ENCODE data around the gene VILL.
"Not testable (repeated sequence)": the region's sequence is repeated elsewhere in the genome, so short reads cannot be mapped to it uniquely, and the experiment has no call there.

VILL gene

GRCh38 chr3:38017445-38018295 lies 27.1 kb downstream of the VILL start:
- DNase-seq (ENCODE audit: low read depth), result no peak

GRCh38 chr3:38018296-38019266 lies 28.0 kb downstream of the VILL start:
- no peak for DNase-seq (ENCODE audit: low read depth)

- DNase-seq (ENCODE audit: low read depth), result no peak
Measured at GRCh38 chr3:38019658-38020341, 29.2 kb downstream of the VILL start.

- DNase-seq (ENCODE audit: low read depth), result no peak
Measured at GRCh38 chr3:38020342-38020726, 29.7 kb downstream of the VILL start.

- no peak for DNase-seq (ENCODE audit: low read depth)
Measured at GRCh38 chr3:38021196-38021595, 30.6 kb downstream of the VILL start.

GRCh38 chr3:38022301-38022700 lies 31.7 kb downstream of the VILL start:
- DNase-seq (ENCODE audit: low read depth), result no peak

- no peak for DNase-seq (ENCODE audit: low read depth)
Measured at GRCh38 chr3:38022896-38023709, 32.5 kb downstream of the VILL start.

GRCh38 chr3:38026856-38027255 lies 36.3 kb downstream of the VILL start:
- DNase-seq (ENCODE audit: low read depth), result no peak

- DNase-seq (ENCODE audit: low read depth), result no peak
Measured at GRCh38 chr3:38027466-38028465, 37.2 kb downstream of the VILL start.

GRCh38 chr3:38028621-38029361 lies 38.2 kb downstream of the VILL start:
- DNase-seq (ENCODE audit: low read depth), result no peak

GRCh38 chr3:38029400-38030125 lies 39.0 kb downstream of the VILL start, which contains the start of gene PLCD1:
PLCD1 (minus strand) TSS chr3:38029642; CDS start chr3:38029539, 103 bp downstream.
- DNase-seq (ENCODE audit: low read depth), result no peak

GRCh38 chr3:38030126-38031021 lies 39.8 kb downstream of the VILL start:
- DNase-seq (ENCODE audit: low read depth), result no peak

GRCh38 chr3:38031022-38031994 lies 40.7 kb downstream of the VILL start:
- peak; percentile 37 for DNase-seq (ENCODE audit: low read depth)

GRCh38 chr3:38032328-38032865 lies 41.8 kb downstream of the VILL start:
- no peak for DNase-seq (ENCODE audit: low read depth)

- DNase-seq (ENCODE audit: low read depth), result not testable (repeated sequence)
Measured at GRCh38 chr3:38033586-38033985, 43.0 kb downstream of the VILL start.

- not testable (repeated sequence) for DNase-seq (ENCODE audit: low read depth)
Measured at GRCh38 chr3:38034335-38034734, 43.7 kb downstream of the VILL start.

All from stimulated activated CD8-positive, alpha-beta memory T cell treated with anti-CD3 and anti-CD28 coated beads, Interleukin-12 subunit alpha, Interleukin-12 subunit beta, amount 100 ng/mL, for 1 hour (primary cell).